MM.1S (cell line): ENCODE measurements around the gene TMIGD2.
"Not testable (repeated sequence)": the region's sequence is repeated elsewhere in the genome, so short reads cannot be mapped to it uniquely, and the experiment has no call there.

Experiments used
- DNase-seq: peaks from one replicate; pipeline ENCODE4 v3.0.0-alpha.2; 2015
- H2AFZ ChIP-seq: fragments of 300-600 bp; sonication (generic); 2 replicates; pipeline ENCODE4 v1.6.0; 2016; ENCODE audit warnings: antibody characterized with exemption, low read length
- H3F3A ChIP-seq: fragments of 300-600 bp; sonication (generic); 2 replicates; pipeline ENCODE4 v1.6.1; 2016; ENCODE audit warnings: mild to moderate bottlenecking, antibody characterized with exemption, low read length, moderate library complexity, mixed read lengths; ENCODE audit not compliant: insufficient read depth
- H3K27ac ChIP-seq: fragments of 300-600 bp; sonication (generic); 2 replicates; pipeline ENCODE4 v1.5.1; 2016; ENCODE audit warnings: mild to moderate bottlenecking, low read length
- H3K27me3 ChIP-seq: fragments of 300-600 bp; sonication (generic); replicated peaks from 2 replicates; pipeline ENCODE4 v1.6.0; 2016; ENCODE audit warnings: low read length; ENCODE audit not compliant: insufficient read depth
- H3K36me3 ChIP-seq: fragments of 300-600 bp; sonication (generic); replicated peaks from 2 replicates; pipeline ENCODE4 v1.6.1; 2016; ENCODE audit warnings: mild to moderate bottlenecking, low read length, mixed read lengths; ENCODE audit not compliant: insufficient read depth
- H3K4me1 ChIP-seq: fragments of 300-600 bp; sonication (generic); 2 replicates; pipeline ENCODE4 v1.6.1; 2016; ENCODE audit warnings: low read length, mixed read lengths
- H3K4me2 ChIP-seq: fragments of 300-600 bp; sonication (generic); 2 replicates; pipeline ENCODE4 v1.6.0; 2016; ENCODE audit warnings: low read depth, low read length
- H3K4me3 ChIP-seq: fragments of 300-600 bp; sonication (generic); 2 replicates; pipeline ENCODE4 v1.5.1; 2016; ENCODE audit warnings: low read length, mixed read lengths
- H3K79me2 ChIP-seq: fragments of 300-600 bp; sonication (generic); 2 replicates; pipeline ENCODE4 v1.6.1; 2016; ENCODE audit warnings: mixed run types, low read length, mixed read lengths
- H3K9ac ChIP-seq: fragments of 300-600 bp; sonication (generic); 2 replicates; pipeline ENCODE4 v1.6.1; 2016; ENCODE audit warnings: low read length, mixed read lengths
- H3K9me2 ChIP-seq: fragments of 300-600 bp; sonication (generic); replicated peaks from 2 replicates; pipeline ENCODE4 v1.6.1; 2016; ENCODE audit warnings: mild to moderate bottlenecking, low read length, mixed read lengths; ENCODE audit not compliant: insufficient read depth
- H3K9me3 ChIP-seq: fragments of 300-600 bp; sonication (generic); replicated peaks from 2 replicates; pipeline ENCODE4 v1.6.1; 2016; ENCODE audit warnings: mild to moderate bottlenecking, low read length, mixed read lengths; ENCODE audit not compliant: insufficient read depth
- H4K20me1 ChIP-seq: fragments of 300-600 bp; sonication (generic); 2 replicates; pipeline ENCODE4 v1.6.1; 2016; ENCODE audit warnings: mild to moderate bottlenecking, low read length, moderate library complexity, mixed read lengths; ENCODE audit not compliant: insufficient read depth
- CTCF ChIP-seq: fragments of 300-600 bp; sonication (generic); IDR thresholded peaks from 2 replicates; pipeline ENCODE4 v1.5.1; 2016; ENCODE audit warnings: antibody characterized with exemption, low read length, mixed read lengths
- EZH2 ChIP-seq: fragments of 300-600 bp; sonication (generic); optimal IDR thresholded peaks from 2 replicates; pipeline ENCODE3; 2017; ENCODE audit warnings: low read depth, mild to moderate bottlenecking, antibody characterized with exemption, low read length, mixed read lengths
- EZH2phosphoT487 ChIP-seq: fragments of 300-600 bp; sonication (generic); IDR thresholded peaks from 2 replicates; pipeline ENCODE4 v1.6.1; 2018; ENCODE audit warnings: antibody characterized with exemption, low read length

Gene TMIGD2

GRCh38 chr19:4278010-4278409, 24.2 kb downstream of the TMIGD2 start:
- Histone ChIP-seq H3K4me2 (no peak overlapping the region), H3K79me2 (no peaks in the 10 kb centered on the region), H3K9me3 (no peaks in the 10 kb centered on the region), H3F3A (no peaks in the 10 kb centered on the region), H4K20me1 (no peaks in the 10 kb centered on the region), H3K36me3 (no peaks in the 10 kb centered on the region), H3K4me1 (no peaks in the 10 kb centered on the region), H3K9ac (no peak overlapping the region), H3K4me3 (no peak overlapping the region), H3K9me2 (no peaks in the 10 kb centered on the region), H3K27me3 (peaks cover 67% of the 10 kb centered on the region), H2AFZ (no peak overlapping the region), H3K27ac (no peak overlapping the region)
- DNase-seq = no peak
- TF ChIP-seq EZH2phosphoT487 (no peak), EZH2 (no peak), CTCF (no peak)

- no peak for DNase-seq
Observed at GRCh38 chr19:4277191-4277696, 24.9 kb downstream of the TMIGD2 start.

GRCh38 chr19:4274321-4274686, 27.9 kb downstream of the TMIGD2 start:
- not testable (repeated sequence) for H3K4me1 ChIP-seq, H3K4me3 ChIP-seq, H2AFZ ChIP-seq, H3K27ac ChIP-seq, H3K4me2 ChIP-seq, H3F3A ChIP-seq, H4K20me1 ChIP-seq, H3K9me3 ChIP-seq, H3K79me2 ChIP-seq, H3K9ac ChIP-seq, H3K36me3 ChIP-seq, H3K9me2 ChIP-seq, DNase-seq
- H3K27me3 ChIP-seq = peaks cover 32% of the 10 kb centered on the region

More at GRCh38 chr19:4277191-4277696, 24.9 kb downstream of the TMIGD2 start:
- H3F3A ChIP-seq = no peaks in the 10 kb centered on the region
- no peaks in the 10 kb centered on the region for H3K9me2 ChIP-seq
- H3K4me1 ChIP-seq = no peaks in the 10 kb centered on the region
- no peak overlapping the region for H3K4me2 ChIP-seq
- no peak overlapping the region for H3K4me3 ChIP-seq
- no peaks in the 10 kb centered on the region for H3K79me2 ChIP-seq
- no peaks in the 10 kb centered on the region for H3K36me3 ChIP-seq
- TF ChIP-seq EZH2 (no peak), EZH2phosphoT487 (no peak), CTCF (no peak)
- H3K9ac ChIP-seq = no peak overlapping the region
- peaks cover 60% of the 10 kb centered on the region for H3K27me3 ChIP-seq
- no peak overlapping the region for H2AFZ ChIP-seq
- H3K9me3 ChIP-seq = no peaks in the 10 kb centered on the region
- H4K20me1 ChIP-seq = no peaks in the 10 kb centered on the region
- no peak overlapping the region for H3K27ac ChIP-seq

- Histone ChIP-seq H3K4me2 (no peak overlapping the region), H3K36me3 (0 out of 2 replicates have a peak, but pooled peaks cover 5% of the 10 kb centered on the region), H2AFZ (no peak overlapping the region), H3K27ac (no peak overlapping the region), H3K27me3 (peaks cover 18% of the 10 kb centered on the region), H3K4me1 (no peaks in the 10 kb centered on the region), H4K20me1 (no peaks in the 10 kb centered on the region), H3K9me3 (no peaks in the 10 kb centered on the region), H3K9me2 (no peaks in the 10 kb centered on the region), H3K9ac (no peak overlapping the region), H3K4me3 (no peak overlapping the region), H3F3A (no peaks in the 10 kb centered on the region), H3K79me2 (no peaks in the 10 kb centered on the region)
- TF ChIP-seq CTCF (no peak), EZH2 (no peak), EZH2phosphoT487 (no peak)
- DNase-seq = no peak
Observed at GRCh38 chr19:4272894-4273293, 29.3 kb downstream of the TMIGD2 start.
